Measurements from ENCODE around the gene PLXDC2. TPM values are rescaled to one million over a fixed set of nuclear protein-coding genes. Genes with fewer than 3 reads are reported as not detected.

The PLXDC2 gene
- total and polyA plus RNA-seq, 2 donors (not counting 1 experiment from before 2014, with no cell fraction given): 4.2 to 5.1 TPM

DNA sequence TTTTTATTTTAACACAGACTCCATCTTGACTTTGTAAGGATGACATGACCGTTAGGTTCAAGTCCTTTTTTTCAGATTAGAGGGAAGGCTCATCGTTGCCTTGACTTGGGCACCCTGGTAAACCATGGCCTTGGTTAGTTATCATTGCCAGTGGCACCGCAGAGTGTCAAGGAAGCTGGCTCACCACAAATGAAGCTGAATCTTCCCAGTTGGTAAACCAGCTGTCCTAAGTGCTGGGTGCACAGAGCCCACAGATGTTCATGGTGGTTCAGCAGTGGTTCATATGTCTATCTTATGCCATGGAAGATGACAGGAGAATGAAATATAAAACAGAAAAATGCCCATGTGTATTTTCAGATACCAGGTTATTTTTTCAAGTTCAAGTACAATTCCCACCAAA, 273.6 kb downstream of the PLXDC2 start:
- Histone ChIP-seq H3K27me3 (ENCODE audit: control insufficient read depth, insufficient read depth, low read length) (no peaks in the 10 kb centered on the region), H3K9me3 (ENCODE audit: control insufficient read depth, insufficient read depth, low read depth, low read length) (no peaks in the 10 kb centered on the region), H3K4me1 (ENCODE audit: control insufficient read depth, extremely low read depth, insufficient read depth, low read length) (no peaks in the 10 kb centered on the region), H3K27ac (ENCODE audit: insufficient read depth, low read length) (no peak overlapping the region), H3K4me3 (replicated peaks in 1 of 4; ENCODE audit: control extremely low read depth in 1 of 4, insufficient read depth in 1 of 4, low read depth in 3 of 4, low read length in 4 of 4) (no peak overlapping the region), H3K9ac (ENCODE audit: insufficient read depth, low read length) (no peak overlapping the region), H4K20me1 (ENCODE audit: control insufficient read depth, extremely low read depth, insufficient read depth, low read length) (no peaks in the 10 kb centered on the region), H3K79me2 (ENCODE audit: control insufficient read depth, insufficient read depth, low read length) (no peaks in the 10 kb centered on the region), H3K36me3 (ENCODE audit: control insufficient read depth, insufficient read depth, low read length) (no peaks in the 10 kb centered on the region), H2AFZ (ENCODE audit: low read length) (no peak overlapping the region), H3K4me2 (ENCODE audit: extremely low read depth, insufficient read depth, low read length) (no peak overlapping the region)
- TF ChIP-seq, protein P1, sequence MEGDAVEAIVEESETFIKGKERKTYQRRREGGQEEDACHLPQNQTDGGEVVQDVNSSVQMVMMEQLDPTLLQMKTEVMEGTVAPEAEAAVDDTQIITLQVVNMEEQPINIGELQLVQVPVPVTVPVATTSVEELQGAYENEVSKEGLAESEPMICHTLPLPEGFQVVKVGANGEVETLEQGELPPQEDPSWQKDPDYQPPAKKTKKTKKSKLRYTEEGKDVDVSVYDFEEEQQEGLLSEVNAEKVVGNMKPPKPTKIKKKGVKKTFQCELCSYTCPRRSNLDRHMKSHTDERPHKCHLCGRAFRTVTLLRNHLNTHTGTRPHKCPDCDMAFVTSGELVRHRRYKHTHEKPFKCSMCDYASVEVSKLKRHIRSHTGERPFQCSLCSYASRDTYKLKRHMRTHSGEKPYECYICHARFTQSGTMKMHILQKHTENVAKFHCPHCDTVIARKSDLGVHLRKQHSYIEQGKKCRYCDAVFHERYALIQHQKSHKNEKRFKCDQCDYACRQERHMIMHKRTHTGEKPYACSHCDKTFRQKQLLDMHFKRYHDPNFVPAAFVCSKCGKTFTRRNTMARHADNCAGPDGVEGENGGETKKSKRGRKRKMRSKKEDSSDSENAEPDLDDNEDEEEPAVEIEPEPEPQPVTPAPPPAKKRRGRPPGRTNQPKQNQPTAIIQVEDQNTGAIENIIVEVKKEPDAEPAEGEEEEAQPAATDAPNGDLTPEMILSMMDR (conservative IDR thresholded peaks at IDR 0.05 in 1 of 2, IDR thresholded peaks at IDR 0.05 in 1 of 2; ENCODE audit: low read depth in 1 of 2, low read length in 2 of 2): no peak
- no peak for TF ChIP-seq EZH2 (IDR thresholded peaks at IDR 0.05; ENCODE audit: low read length, missing control alignments)
- DNase-seq (ENCODE audit: low read depth in 2 of 2): no peak

DNA sequence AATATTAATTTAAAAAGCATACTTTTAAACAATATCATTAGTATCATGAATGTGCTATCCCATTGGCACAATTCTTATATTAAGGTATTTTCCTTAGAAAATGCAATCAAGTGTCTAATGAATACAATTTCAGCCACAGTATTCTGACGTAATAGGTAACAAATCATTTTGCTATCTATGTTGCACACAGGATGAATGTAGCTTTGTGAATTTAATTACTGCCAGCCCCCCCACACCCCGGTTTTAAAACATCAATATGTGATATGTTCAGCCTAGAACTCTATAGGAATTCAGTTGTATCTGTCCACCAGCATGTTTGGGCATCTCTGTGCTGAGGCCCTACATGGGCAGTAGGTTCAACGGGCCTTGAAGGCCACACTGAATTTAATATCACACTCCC, 274.6 kb downstream of the PLXDC2 start:
- Histone ChIP-seq H3K4me1 (ENCODE audit: control insufficient read depth, extremely low read depth, insufficient read depth, low read length) (no peaks in the 10 kb centered on the region), H2AFZ (ENCODE audit: low read length) (no peak overlapping the region), H3K9me3 (ENCODE audit: control insufficient read depth, insufficient read depth, low read depth, low read length) (no peaks in the 10 kb centered on the region), H3K27me3 (ENCODE audit: control insufficient read depth, insufficient read depth, low read length) (no peaks in the 10 kb centered on the region), H3K4me3 (replicated peaks in 1 of 4; ENCODE audit: control extremely low read depth in 1 of 4, insufficient read depth in 1 of 4, low read depth in 3 of 4, low read length in 4 of 4) (no peak overlapping the region), H3K79me2 (ENCODE audit: control insufficient read depth, insufficient read depth, low read length) (no peaks in the 10 kb centered on the region), H4K20me1 (ENCODE audit: control insufficient read depth, extremely low read depth, insufficient read depth, low read length) (no peaks in the 10 kb centered on the region), H3K36me3 (ENCODE audit: control insufficient read depth, insufficient read depth, low read length) (no peaks in the 10 kb centered on the region), H3K9ac (ENCODE audit: insufficient read depth, low read length) (no peak overlapping the region), H3K4me2 (ENCODE audit: extremely low read depth, insufficient read depth, low read length) (no peak overlapping the region), H3K27ac (ENCODE audit: insufficient read depth, low read length) (no peak overlapping the region)
- DNase-seq (ENCODE audit: low read depth in 2 of 2): no peak
- TF ChIP-seq, protein P1 (conservative IDR thresholded peaks at IDR 0.05 in 1 of 2, IDR thresholded peaks at IDR 0.05 in 1 of 2; ENCODE audit: low read depth in 1 of 2, low read length in 2 of 2): no peak
- TF ChIP-seq EZH2 (IDR thresholded peaks at IDR 0.05; ENCODE audit: low read length, missing control alignments): no peak

DNA sequence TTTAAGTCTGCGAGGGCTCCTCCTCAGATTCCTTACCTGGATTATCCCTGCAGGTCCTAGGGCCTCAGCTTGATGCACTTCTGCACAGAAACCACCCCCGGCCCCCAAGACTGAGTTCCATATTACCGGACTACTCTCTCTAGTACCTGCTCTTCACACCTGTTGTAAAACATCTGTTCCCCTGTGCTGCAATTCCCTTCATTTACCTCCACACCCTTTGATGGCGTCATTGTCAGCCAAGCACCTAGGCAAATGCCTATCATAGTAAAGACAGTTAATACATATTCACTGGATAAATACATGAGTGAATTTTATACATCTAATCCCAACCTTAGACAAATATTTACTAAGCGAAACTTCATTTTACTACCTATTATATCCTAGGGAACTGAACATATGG, 275.5 kb downstream of the PLXDC2 start:
- no peaks in the 10 kb centered on the region for H3K4me1 ChIP-seq (ENCODE audit: control insufficient read depth, extremely low read depth, insufficient read depth, low read length)
- DNase-seq (ENCODE audit: low read depth in 2 of 2): no peak
- no peak overlapping the region for H3K4me2 ChIP-seq (ENCODE audit: extremely low read depth, insufficient read depth, low read length)
- H3K36me3 ChIP-seq (ENCODE audit: control insufficient read depth, insufficient read depth, low read length): no peaks in the 10 kb centered on the region
- no peaks in the 10 kb centered on the region for H4K20me1 ChIP-seq (ENCODE audit: control insufficient read depth, extremely low read depth, insufficient read depth, low read length)
- no peak overlapping the region for H2AFZ ChIP-seq (ENCODE audit: low read length)
- H3K27me3 ChIP-seq (ENCODE audit: control insufficient read depth, insufficient read depth, low read length): no peaks in the 10 kb centered on the region
- no peaks in the 10 kb centered on the region for H3K79me2 ChIP-seq (ENCODE audit: control insufficient read depth, insufficient read depth, low read length)
- TF ChIP-seq, protein P1 (conservative IDR thresholded peaks at IDR 0.05 in 1 of 2, IDR thresholded peaks at IDR 0.05 in 1 of 2; ENCODE audit: low read depth in 1 of 2, low read length in 2 of 2): no peak
- TF ChIP-seq EZH2 (IDR thresholded peaks at IDR 0.05; ENCODE audit: low read length, missing control alignments): no peak
- no peak overlapping the region for H3K27ac ChIP-seq (ENCODE audit: insufficient read depth, low read length)
- H3K9ac ChIP-seq (ENCODE audit: insufficient read depth, low read length): no peak overlapping the region
- no peak overlapping the region for H3K4me3 ChIP-seq (replicated peaks in 1 of 4; ENCODE audit: control extremely low read depth in 1 of 4, insufficient read depth in 1 of 4, low read depth in 3 of 4, low read length in 4 of 4)
- H3K9me3 ChIP-seq (ENCODE audit: control insufficient read depth, insufficient read depth, low read depth, low read length): no peaks in the 10 kb centered on the region
